Activated B cell treated with CpG ODN at 0.5 μM for 24 hours (primary cell): Measurements from ENCODE around the gene TAF9B. TPM values are rescaled to one million over a fixed set of nuclear protein-coding genes. Genes with fewer than 3 reads are reported as not detected.

Source experiments
- ATAC-seq: fragments of 200-7000 bp; cut with Tn5 transposase; one replicate; pipeline ENCODE4 v1.10.0; 2021; ENCODE audit warnings: low read depth, mild to moderate bottlenecking, moderate library complexity
- CTCF ChIA-PET: fragments of 350-600 bp; sonication (Branson Sonifier 250); formaldehyde crosslinking; loops from one replicate; lab custom pipeline; 2021; ENCODE audit warnings: antibody characterized with exemption; lab: Charles Lee
- POLR2A ChIA-PET: fragments of 350-600 bp; sonication (Branson Sonifier 250); formaldehyde crosslinking; loops from one replicate; lab custom pipeline; 2021; ENCODE audit warnings: antibody characterized with exemption; lab: Charles Lee
- DNase-seq: peaks from one replicate; pipeline ENCODE4 v3.0.0; 2022
- H3K27ac Mint-ChIP-seq: one replicate; pipeline ENCODE4 v1.8.0; 2020; ENCODE audit warnings: mixed read lengths
- H3K27me3 Mint-ChIP-seq: one replicate; pipeline ENCODE4 v1.8.0; 2021; ENCODE audit warnings: mixed read lengths
- H3K36me3 Mint-ChIP-seq: one replicate; pipeline ENCODE4 v1.8.0; 2021; ENCODE audit warnings: low read depth, mixed read lengths
- H3K4me1 Mint-ChIP-seq: one replicate; pipeline ENCODE4 v1.8.0; 2021; ENCODE audit warnings: mixed read lengths
- H3K4me3 Mint-ChIP-seq: one replicate; pipeline ENCODE4 v1.8.0; 2020; ENCODE audit warnings: mild to moderate bottlenecking, mixed read lengths
- H3K9me3 Mint-ChIP-seq: one replicate; pipeline ENCODE4 v1.8.0; 2020; ENCODE audit warnings: mixed read lengths
- intact Hi-C: fragments of 100-400 bp; cut with micrococcal nuclease; formaldehyde crosslinking; loops from one replicate; pipeline ENCODE4 v1.15.1; 2024
- total RNA-seq: library from RNA; stranded (reverse); gene quantifications from 2 replicates; pipeline ENCODE4 v1.2.3, GENCODE V29; 2022
- TF ChIP-seq, protein P1 (sequence below): fragments of 200-600 bp; IDR thresholded peaks from one replicate; pipeline ENCODE4 v1.8.0; 2022; ENCODE audit warnings: antibody characterized with exemption, mild to moderate bottlenecking

TAF9B gene
- total RNA-seq, 1 donor from 2014 or later, result 16.2 TPM

- ATAC-seq (no peak), DNase-seq (no peak)
- no peak overlapping the region for H3K27ac Mint-ChIP-seq
- TF ChIP-seq, protein P1, sequence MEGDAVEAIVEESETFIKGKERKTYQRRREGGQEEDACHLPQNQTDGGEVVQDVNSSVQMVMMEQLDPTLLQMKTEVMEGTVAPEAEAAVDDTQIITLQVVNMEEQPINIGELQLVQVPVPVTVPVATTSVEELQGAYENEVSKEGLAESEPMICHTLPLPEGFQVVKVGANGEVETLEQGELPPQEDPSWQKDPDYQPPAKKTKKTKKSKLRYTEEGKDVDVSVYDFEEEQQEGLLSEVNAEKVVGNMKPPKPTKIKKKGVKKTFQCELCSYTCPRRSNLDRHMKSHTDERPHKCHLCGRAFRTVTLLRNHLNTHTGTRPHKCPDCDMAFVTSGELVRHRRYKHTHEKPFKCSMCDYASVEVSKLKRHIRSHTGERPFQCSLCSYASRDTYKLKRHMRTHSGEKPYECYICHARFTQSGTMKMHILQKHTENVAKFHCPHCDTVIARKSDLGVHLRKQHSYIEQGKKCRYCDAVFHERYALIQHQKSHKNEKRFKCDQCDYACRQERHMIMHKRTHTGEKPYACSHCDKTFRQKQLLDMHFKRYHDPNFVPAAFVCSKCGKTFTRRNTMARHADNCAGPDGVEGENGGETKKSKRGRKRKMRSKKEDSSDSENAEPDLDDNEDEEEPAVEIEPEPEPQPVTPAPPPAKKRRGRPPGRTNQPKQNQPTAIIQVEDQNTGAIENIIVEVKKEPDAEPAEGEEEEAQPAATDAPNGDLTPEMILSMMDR, result no peak
- no peaks in the 10 kb centered on the region for H3K27me3 Mint-ChIP-seq
- ChIA-PET CTCF (no interaction called here), POLR2A (no interaction called here)
- no peaks in the 10 kb centered on the region for H3K9me3 Mint-ChIP-seq
- H3K4me3 Mint-ChIP-seq, result no peak overlapping the region
- peaks cover 68% of the 10 kb centered on the region for H3K36me3 Mint-ChIP-seq
- H3K4me1 Mint-ChIP-seq, result peaks cover 36% of the 10 kb centered on the region
- intact Hi-C loops, result no loop called here
These were observed 28.1 kb downstream of the TAF9B start for GRCh38 chrX:78111140-78111931.

DNA sequence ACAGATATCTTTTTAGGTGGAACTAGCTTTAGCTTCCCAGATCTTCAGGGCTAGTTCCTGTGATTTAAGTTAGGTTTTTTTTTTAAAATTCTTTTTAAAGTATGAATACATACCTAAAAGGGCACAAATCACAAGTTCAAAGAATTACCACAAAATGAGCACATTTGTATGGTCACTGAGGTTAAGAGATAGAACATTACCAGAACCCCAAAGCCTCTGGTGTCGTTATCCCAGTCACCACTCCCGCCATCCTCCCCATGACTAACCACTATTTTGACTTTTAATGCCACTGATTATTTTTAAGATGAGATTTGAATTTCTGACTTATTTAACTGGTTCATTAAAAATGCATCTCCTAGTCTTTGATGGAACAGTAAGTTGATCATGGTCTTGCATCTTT lies 30.0 kb downstream of the TAF9B start:
- H3K27ac Mint-ChIP-seq, result no peak overlapping the region

GRCh38 chrX:78106651-78106986 lies 32.8 kb downstream of the TAF9B start:
- intact Hi-C loops, result loop anchor here (1.0 to 10.0 kb wide), 4 partner anchors 210 to 648 kb away; partner anchors contain the start of gene CYSLTR1
- DNase-seq, result no peak
- ATAC-seq, result no peak
- ChIA-PET POLR2A (no interaction called here), CTCF (no interaction called here)
- Mint-ChIP-seq H3K27me3 (no peaks in the 10 kb centered on the region), H3K9me3 (no peaks in the 10 kb centered on the region), H3K27ac (peak overlapping the region; percentile 90), H3K4me3 (peak overlapping the region; percentile 87), H3K4me1 (peaks cover 52% of the 10 kb centered on the region), H3K36me3 (peaks cover 42% of the 10 kb centered on the region)
- TF ChIP-seq, protein P1, result no peak

More for the DNA sequence above, 30.0 kb downstream of the TAF9B start:
- Mint-ChIP-seq H3K9me3 (no peaks in the 10 kb centered on the region), H3K4me3 (no peak overlapping the region), H3K4me1 (peaks cover 51% of the 10 kb centered on the region), H3K36me3 (peaks cover 62% of the 10 kb centered on the region), H3K27me3 (no peaks in the 10 kb centered on the region)
- TF ChIP-seq, protein P1, result no peak
- CTCF ChIA-PET, result no interaction called here
- intact Hi-C loops, result loop anchor here (10.0 kb wide), 3 partner anchors 215 to 645 kb away; partner anchors contain the start of gene CYSLTR1
- DNase-seq (no peak), ATAC-seq (no peak)
- POLR2A ChIA-PET, result no interaction called here

- DNase-seq, result no peak
- intact Hi-C loops, result loop anchor here (1.0 to 10.0 kb wide), 6 partner anchors 210 to 843 kb away; partner anchors contain the start of genes ATRX and CYSLTR1
These were observed 33.4 kb downstream of the TAF9B start for GRCh38 chrX:78105944-78106650.

More at GRCh38 chrX:78105944-78106650, 33.4 kb downstream of the TAF9B start:
- Mint-ChIP-seq H3K27me3 (no peaks in the 10 kb centered on the region), H3K9me3 (no peaks in the 10 kb centered on the region), H3K4me1 (peaks cover 49% of the 10 kb centered on the region), H3K36me3 (peaks cover 37% of the 10 kb centered on the region), H3K27ac (peak overlapping the region; percentile 90), H3K4me3 (peak overlapping the region; percentile 87)
- POLR2A ChIA-PET, result no interaction called here
- CTCF ChIA-PET, result no interaction called here
- ATAC-seq, result no peak
- TF ChIP-seq, protein P1, result no peak
